IPS-18a (cell line): Measurements from ENCODE around the gene KCNJ14.

Source experiments
- H3K27ac ChIP-seq: one replicate; pipeline ENCODE4 v1.5.1; 2013; ENCODE audit warnings: low read length
- H3K27me3 ChIP-seq: one replicate; pipeline ENCODE4 v1.6.1; 2013; ENCODE audit warnings: mild to moderate bottlenecking, low read length; ENCODE audit not compliant: control insufficient read depth, insufficient read depth
- H3K36me3 ChIP-seq: one replicate; pipeline ENCODE4 v1.6.1; 2013; ENCODE audit warnings: low read depth, low read length; ENCODE audit not compliant: control insufficient read depth
- H3K4me1 ChIP-seq: one replicate; pipeline ENCODE4 v1.6.1; 2013; ENCODE audit warnings: low read depth, low read length; ENCODE audit not compliant: control insufficient read depth
- H3K4me3 ChIP-seq: one replicate; pipeline ENCODE4 v1.5.1; 2013; ENCODE audit warnings: low read length
- H3K9ac ChIP-seq: one replicate; pipeline ENCODE4 v1.6.1; 2013; ENCODE audit warnings: mild to moderate bottlenecking, low read length, moderate library complexity
- H3K9me3 ChIP-seq: one replicate; pipeline ENCODE4 v1.6.1; 2013; ENCODE audit warnings: low read depth, low read length; ENCODE audit not compliant: control insufficient read depth

KCNJ14 gene

DNA sequence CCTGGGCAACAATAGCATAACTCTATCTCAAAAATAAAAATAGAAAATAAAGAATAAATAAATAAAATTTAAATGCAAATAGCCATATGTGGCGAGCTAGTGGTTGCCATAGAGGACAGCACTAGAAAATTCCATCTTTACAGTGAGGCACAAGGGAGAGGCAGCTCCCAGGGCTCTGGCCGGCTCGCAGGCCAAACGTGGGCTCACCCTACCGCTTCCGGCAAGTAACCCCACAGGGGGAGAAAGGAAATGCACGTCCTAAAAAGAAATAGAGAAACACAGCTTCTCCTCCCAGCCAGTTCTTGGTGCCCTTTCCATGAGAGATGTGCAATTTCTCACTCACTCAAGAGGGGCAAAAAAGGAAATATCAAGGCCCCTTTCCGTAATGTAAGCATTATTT is 22.0 kb upstream of the KCNJ14 start:
- Histone ChIP-seq H3K9ac (no peak overlapping the region), H3K4me3 (no peak overlapping the region), H3K27ac (no peak overlapping the region), H3K9me3 (no peaks in the 10 kb centered on the region), H3K4me1 (no peaks in the 10 kb centered on the region), H3K36me3 (no peaks in the 10 kb centered on the region), H3K27me3 (no peaks in the 10 kb centered on the region)

DNA sequence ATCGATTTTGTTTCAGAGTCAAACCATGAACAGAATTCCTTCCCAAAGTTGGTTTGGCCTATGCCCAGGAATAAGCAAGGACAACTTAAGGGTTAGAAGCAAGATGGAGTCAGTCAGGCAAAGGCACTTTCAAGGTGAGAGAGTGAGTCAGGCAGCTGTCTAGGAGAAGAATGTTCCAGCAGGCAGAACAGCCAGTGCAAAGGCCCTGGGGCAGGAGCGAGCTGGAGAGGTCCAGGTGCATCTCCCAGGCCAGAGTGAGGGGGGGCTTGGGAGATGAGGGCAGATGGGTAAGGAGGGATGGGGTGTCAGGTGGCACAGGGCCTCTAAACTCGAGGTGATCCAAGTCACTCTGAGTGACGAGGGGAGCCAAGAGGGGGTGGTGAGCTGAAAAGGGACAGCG is 18.8 kb upstream of the KCNJ14 start:
- Histone ChIP-seq H3K4me3 (no peak overlapping the region), H3K27ac (no peak overlapping the region), H3K9ac (no peak overlapping the region), H3K36me3 (no peaks in the 10 kb centered on the region), H3K4me1 (no peaks in the 10 kb centered on the region), H3K27me3 (no peaks in the 10 kb centered on the region), H3K9me3 (no peaks in the 10 kb centered on the region)

GRCh38 chr19:48441360-48442050 is 13.9 kb upstream of the KCNJ14 start:
- Histone ChIP-seq H3K9ac (no peak overlapping the region), H3K9me3 (no peaks in the 10 kb centered on the region), H3K27ac (no peak overlapping the region), H3K4me3 (no peak overlapping the region), H3K27me3 (no peaks in the 10 kb centered on the region), H3K36me3 (no peaks in the 10 kb centered on the region), H3K4me1 (peaks cover 5% of the 10 kb centered on the region)

GRCh38 chr19:48442116-48443035 is 13.0 kb upstream of the KCNJ14 start:
- Histone ChIP-seq H3K4me1 (peaks cover 5% of the 10 kb centered on the region), H3K27ac (no peak overlapping the region), H3K4me3 (no peak overlapping the region), H3K27me3 (no peaks in the 10 kb centered on the region), H3K9me3 (no peaks in the 10 kb centered on the region), H3K36me3 (peaks cover 1% of the 10 kb centered on the region), H3K9ac (no peak overlapping the region)

DNA sequence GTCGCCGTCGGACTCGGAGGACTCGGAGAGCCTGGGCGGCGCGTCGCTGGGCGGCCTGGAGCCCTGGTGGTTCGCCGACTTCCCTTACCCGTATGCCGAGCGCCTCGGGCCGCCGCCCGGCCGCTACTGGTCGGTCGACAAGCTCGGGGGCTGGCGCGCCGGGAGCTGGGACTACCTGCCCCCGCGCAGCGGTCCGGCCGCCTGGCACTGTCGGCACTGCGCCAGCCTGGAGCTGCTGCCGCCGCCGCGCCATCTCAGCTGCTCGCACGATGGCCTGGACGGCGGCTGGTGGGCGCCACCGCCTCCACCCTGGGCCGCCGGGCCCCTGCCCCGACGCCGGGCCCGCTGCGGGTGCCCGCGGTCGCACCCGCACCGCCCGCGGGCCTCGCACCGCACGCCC is 12.1 kb upstream of the KCNJ14 start:
- H3K4me3 ChIP-seq: no peak overlapping the region
- H3K9ac ChIP-seq: no peak overlapping the region
- no peak overlapping the region for H3K27ac ChIP-seq

GRCh38 chr19:48443731-48444128 is 11.6 kb upstream of the KCNJ14 start:
- H3K9ac ChIP-seq: no peak overlapping the region

More for the DNA sequence above, 12.1 kb upstream of the KCNJ14 start:
- Histone ChIP-seq H3K27me3 (no peaks in the 10 kb centered on the region), H3K9me3 (no peaks in the 10 kb centered on the region), H3K36me3 (peaks cover 10% of the 10 kb centered on the region), H3K4me1 (peaks cover 5% of the 10 kb centered on the region)

GRCh38 chr19:48444129-48444935 is 11.0 kb upstream of the KCNJ14 start:
- Histone ChIP-seq H3K9me3 (no peaks in the 10 kb centered on the region), H3K27ac (no peak overlapping the region), H3K4me3 (peak overlapping the region; percentile 91), H3K36me3 (peaks cover 18% of the 10 kb centered on the region), H3K4me1 (peaks cover 5% of the 10 kb centered on the region), H3K27me3 (no peaks in the 10 kb centered on the region), H3K9ac (no peak overlapping the region)

More at GRCh38 chr19:48443731-48444128, 11.6 kb upstream of the KCNJ14 start:
- no peaks in the 10 kb centered on the region for H3K9me3 ChIP-seq
- no peaks in the 10 kb centered on the region for H3K27me3 ChIP-seq
- peaks cover 5% of the 10 kb centered on the region for H3K4me1 ChIP-seq
- peaks cover 15% of the 10 kb centered on the region for H3K36me3 ChIP-seq
- H3K27ac ChIP-seq: no peak overlapping the region
- no peak overlapping the region for H3K4me3 ChIP-seq

- H3K36me3 ChIP-seq: peaks cover 24% of the 10 kb centered on the region
- no peak overlapping the region for H3K9ac ChIP-seq
Observed at GRCh38 chr19:48444936-48445200, 10.5 kb upstream of the KCNJ14 start.

DNA sequence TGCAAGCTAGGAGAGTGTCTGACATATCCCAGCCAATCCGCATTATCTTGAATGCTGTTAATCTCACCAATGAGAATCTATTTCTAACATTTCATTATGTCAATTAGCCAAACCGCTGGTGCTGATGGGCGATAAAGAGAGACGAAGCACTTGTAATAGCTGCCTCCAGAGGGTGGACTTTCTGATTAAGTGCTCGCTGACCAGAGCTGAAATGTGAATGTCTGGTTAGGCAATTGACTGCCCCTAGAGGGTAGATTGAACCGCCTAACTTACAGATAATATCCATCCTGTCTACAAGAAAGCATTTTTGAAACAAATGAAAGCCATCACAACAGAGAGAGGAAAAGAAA is 10.1 kb upstream of the KCNJ14 start:
- H3K27ac ChIP-seq: peak overlapping the region; percentile 3
- no peaks in the 10 kb centered on the region for H3K27me3 ChIP-seq
- no peaks in the 10 kb centered on the region for H3K9me3 ChIP-seq
- H3K4me3 ChIP-seq: peak overlapping the region; percentile 91
- peaks cover 27% of the 10 kb centered on the region for H3K36me3 ChIP-seq
- H3K9ac ChIP-seq: peak overlapping the region; percentile 94
- peaks cover 5% of the 10 kb centered on the region for H3K4me1 ChIP-seq

More at GRCh38 chr19:48444936-48445200, 10.5 kb upstream of the KCNJ14 start:
- peaks cover 5% of the 10 kb centered on the region for H3K4me1 ChIP-seq
- H3K4me3 ChIP-seq: peak overlapping the region; percentile 91
- H3K27me3 ChIP-seq: no peaks in the 10 kb centered on the region
- H3K9me3 ChIP-seq: no peaks in the 10 kb centered on the region
- H3K27ac ChIP-seq: no peak overlapping the region

- no peaks in the 10 kb centered on the region for H3K9me3 ChIP-seq
- peak within 1 kb of the TSS; percentile 3 for H3K27ac ChIP-seq
- peaks cover 5% of the 10 kb centered on the region for H3K4me1 ChIP-seq
- no peaks in the 10 kb centered on the region for H3K27me3 ChIP-seq
- H3K4me3 ChIP-seq: peak within 1 kb of the TSS; percentile 91
- H3K36me3 ChIP-seq: peaks cover 34% of the 10 kb centered on the region
- peak within 1 kb of the TSS; percentile 94 for H3K9ac ChIP-seq
Observed at GRCh38 chr19:48445606-48446481, 9.5 kb upstream of the KCNJ14 start, which contains the start of gene GRWD1. GRWD1 (plus strand) TSS chr19:48445983; CDS start chr19:48446006, 23 bp downstream.
